ENCODE results near the gene NOL4L.
"Not testable (repeated sequence)": the region's sequence is repeated elsewhere in the genome, so short reads cannot be mapped to it uniquely, and the experiment has no call there.

Gene NOL4L

GRCh38 chr20:32501709-32502108 is 83.4 kb downstream of the NOL4L start:
- DNase-seq = no peak

- no peak for DNase-seq
Measured at GRCh38 chr20:32497589-32498224, 87.4 kb downstream of the NOL4L start.

- no peak for DNase-seq
Measured at GRCh38 chr20:32496811-32497533, 88.2 kb downstream of the NOL4L start.

GRCh38 chr20:32495949-32496348 is 89.2 kb downstream of the NOL4L start:
- DNase-seq = no peak

GRCh38 chr20:32495217-32495565 is 89.9 kb downstream of the NOL4L start:
- no peak for DNase-seq

GRCh38 chr20:32494483-32495216 is 90.5 kb downstream of the NOL4L start:
- no peak for DNase-seq

- no peak for DNase-seq
Measured at GRCh38 chr20:32493356-32493755, 91.8 kb downstream of the NOL4L start.

- not testable (repeated sequence) for DNase-seq
Measured at GRCh38 chr20:32491764-32492151, 93.4 kb downstream of the NOL4L start.

- DNase-seq = no peak
Measured at GRCh38 chr20:32490942-32491763, 94.0 kb downstream of the NOL4L start.

GRCh38 chr20:32488066-32488838 is 96.9 kb downstream of the NOL4L start:
- no peak for DNase-seq

GRCh38 chr20:32487381-32487780 is 97.8 kb downstream of the NOL4L start:
- no peak for DNase-seq

- no peak for DNase-seq
Measured at GRCh38 chr20:32485770-32486478, 99.2 kb downstream of the NOL4L start.

GRCh38 chr20:32484958-32485769 is 100.0 kb downstream of the NOL4L start:
- DNase-seq = peak; percentile 81

- peak; percentile 45 for DNase-seq
Measured at GRCh38 chr20:32484225-32484957, 100.7 kb downstream of the NOL4L start.

GRCh38 chr20:32483351-32484224 is 101.5 kb downstream of the NOL4L start:
- DNase-seq = peak; percentile 71

- DNase-seq = peak; percentile 27
Measured at GRCh38 chr20:32482442-32483261, 102.5 kb downstream of the NOL4L start.

GRCh38 chr20:32482143-32482441 is 103.0 kb downstream of the NOL4L start:
- DNase-seq = no peak
